ENCODE measurements around the gene POLR2E. TPM values are rescaled to one million over a fixed set of nuclear protein-coding genes. Genes with fewer than 3 reads are reported as not detected.
A peak's percentile ranks its signal among the peaks of the same experiment; 100 is the strongest.

Gene POLR2E
- total RNA-seq, 1 donor: 91.2 TPM

DNA sequence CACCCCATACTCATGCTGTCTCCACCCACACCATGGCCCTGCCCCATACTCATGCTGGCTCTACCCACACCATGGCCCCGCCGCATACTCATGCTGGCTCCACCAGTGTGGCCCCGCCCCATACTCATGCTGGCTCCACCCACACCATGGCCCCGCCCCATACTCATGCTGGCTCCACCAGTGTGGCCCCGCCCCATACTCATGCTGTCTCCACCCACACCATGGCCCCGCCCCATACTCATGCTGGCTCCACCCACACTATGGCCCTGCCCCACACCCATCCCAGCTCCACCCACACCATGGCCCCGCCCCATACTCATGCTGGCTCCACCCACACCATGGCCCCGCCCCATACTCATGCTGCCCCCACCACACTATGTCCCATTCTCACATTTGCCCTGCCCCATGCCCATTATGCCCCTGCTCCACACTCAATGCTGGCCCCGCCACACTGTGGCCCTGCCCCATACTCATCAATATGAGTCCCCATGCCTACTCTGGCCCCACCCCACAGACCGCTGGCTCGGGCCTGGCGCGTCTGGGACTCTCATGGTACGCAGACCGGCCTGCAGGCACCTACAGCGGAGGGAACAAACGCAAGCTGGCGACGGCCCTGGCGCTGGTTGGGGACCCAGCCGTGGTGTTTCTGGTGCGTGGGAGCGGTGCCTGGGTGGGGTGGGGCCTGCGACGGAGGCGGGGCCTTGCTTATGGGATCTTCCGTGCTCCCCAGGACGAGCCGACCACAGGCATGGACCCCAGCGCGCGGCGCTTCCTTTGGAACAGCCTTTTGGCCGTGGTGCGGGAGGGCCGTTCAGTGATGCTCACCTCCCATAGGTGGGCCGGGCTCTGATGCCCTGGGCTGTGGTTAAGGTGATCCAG is 31.9 kb downstream of the POLR2E start:
- no peak for DNase-seq (ENCODE audit: low read depth)
- H3K4me3 ChIP-seq (ENCODE audit: low read depth, low read length): no peak overlapping the region
- TF ChIP-seq, protein P1, sequence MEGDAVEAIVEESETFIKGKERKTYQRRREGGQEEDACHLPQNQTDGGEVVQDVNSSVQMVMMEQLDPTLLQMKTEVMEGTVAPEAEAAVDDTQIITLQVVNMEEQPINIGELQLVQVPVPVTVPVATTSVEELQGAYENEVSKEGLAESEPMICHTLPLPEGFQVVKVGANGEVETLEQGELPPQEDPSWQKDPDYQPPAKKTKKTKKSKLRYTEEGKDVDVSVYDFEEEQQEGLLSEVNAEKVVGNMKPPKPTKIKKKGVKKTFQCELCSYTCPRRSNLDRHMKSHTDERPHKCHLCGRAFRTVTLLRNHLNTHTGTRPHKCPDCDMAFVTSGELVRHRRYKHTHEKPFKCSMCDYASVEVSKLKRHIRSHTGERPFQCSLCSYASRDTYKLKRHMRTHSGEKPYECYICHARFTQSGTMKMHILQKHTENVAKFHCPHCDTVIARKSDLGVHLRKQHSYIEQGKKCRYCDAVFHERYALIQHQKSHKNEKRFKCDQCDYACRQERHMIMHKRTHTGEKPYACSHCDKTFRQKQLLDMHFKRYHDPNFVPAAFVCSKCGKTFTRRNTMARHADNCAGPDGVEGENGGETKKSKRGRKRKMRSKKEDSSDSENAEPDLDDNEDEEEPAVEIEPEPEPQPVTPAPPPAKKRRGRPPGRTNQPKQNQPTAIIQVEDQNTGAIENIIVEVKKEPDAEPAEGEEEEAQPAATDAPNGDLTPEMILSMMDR (IDR thresholded peaks at IDR 0.05; ENCODE audit: insufficient read depth, low read length): no peak

DNA sequence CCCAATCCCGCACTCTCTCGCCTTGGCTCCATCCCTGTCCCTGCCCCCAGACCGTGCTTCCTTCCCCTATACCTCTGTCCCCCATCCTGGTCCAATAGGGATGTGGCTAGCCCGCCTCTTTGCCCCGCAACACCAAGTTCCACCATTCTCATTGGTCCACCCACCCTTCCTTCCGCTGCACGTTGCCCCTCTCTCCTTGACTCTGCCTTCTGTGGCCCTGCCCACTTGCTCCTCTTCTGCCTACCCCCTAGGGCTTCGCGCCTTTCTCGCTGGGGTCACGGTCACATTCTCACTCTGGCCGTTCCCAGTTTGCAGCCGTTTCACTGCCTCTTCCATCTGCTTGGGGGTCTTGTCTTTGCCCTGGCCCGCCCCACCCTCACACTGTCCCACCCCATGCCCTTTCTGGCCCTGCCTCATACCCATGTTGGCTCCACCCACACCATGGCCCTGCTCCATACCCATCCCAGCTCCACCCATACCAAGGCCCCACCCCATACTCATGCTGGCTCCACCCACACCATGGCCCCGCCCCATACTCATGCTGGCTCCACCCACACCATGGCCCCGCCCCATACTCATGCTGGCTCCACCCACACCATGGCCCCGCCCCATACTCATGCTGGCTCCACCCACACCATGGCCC is 32.7 kb downstream of the POLR2E start:
- TF ChIP-seq, protein P1 (IDR thresholded peaks at IDR 0.05; ENCODE audit: insufficient read depth, low read length): no peak
- no peak overlapping the region for H3K4me3 ChIP-seq (ENCODE audit: low read depth, low read length)
- DNase-seq (ENCODE audit: low read depth): no peak

DNA sequence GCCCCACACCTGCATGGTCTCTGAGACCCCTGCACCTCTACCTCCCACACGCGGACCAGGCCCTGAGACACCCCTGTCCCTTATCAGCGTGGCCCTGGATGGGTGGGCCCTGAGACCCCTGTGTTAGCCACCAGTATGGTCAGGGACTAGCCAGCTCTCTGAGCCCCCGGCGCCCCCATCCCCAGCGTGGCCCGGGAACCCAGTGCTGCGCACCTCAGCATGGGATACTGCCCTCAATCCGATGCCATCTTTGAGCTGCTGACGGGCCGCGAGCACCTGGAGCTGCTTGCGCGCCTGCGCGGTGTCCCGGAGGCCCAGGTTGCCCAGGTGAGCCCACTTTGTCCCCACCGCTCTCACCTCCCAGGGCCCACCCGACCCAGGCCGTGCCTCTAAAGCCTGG is 33.2 kb downstream of the POLR2E start:
- DNase-seq (ENCODE audit: low read depth): no peak
- TF ChIP-seq, protein P1 (IDR thresholded peaks at IDR 0.05; ENCODE audit: insufficient read depth, low read length): no peak
- no peak overlapping the region for H3K4me3 ChIP-seq (ENCODE audit: low read depth, low read length)

DNA sequence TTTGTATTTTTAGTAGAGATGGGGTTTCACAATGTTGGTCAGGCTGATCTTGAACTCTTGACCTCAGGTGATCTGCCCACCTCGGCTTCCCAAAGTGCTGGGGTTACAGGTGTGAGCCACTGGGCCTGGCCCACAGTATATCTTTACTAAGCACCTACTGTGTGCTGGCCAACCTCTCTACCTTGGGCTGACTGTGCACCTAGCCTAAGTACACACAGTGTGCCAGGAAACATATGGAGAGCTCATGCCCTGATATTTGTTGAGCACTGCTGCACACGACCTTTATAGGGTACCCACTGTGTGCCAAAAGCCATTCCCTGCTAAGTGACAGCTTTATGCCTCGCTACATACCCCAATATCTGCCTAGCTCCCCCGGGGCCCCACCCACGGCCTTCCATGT is 34.5 kb downstream of the POLR2E start:
- no peak for DNase-seq (ENCODE audit: low read depth)
- H3K4me3 ChIP-seq (ENCODE audit: low read depth, low read length): no peak overlapping the region
- TF ChIP-seq, protein P1 (IDR thresholded peaks at IDR 0.05; ENCODE audit: insufficient read depth, low read length): no peak

DNA sequence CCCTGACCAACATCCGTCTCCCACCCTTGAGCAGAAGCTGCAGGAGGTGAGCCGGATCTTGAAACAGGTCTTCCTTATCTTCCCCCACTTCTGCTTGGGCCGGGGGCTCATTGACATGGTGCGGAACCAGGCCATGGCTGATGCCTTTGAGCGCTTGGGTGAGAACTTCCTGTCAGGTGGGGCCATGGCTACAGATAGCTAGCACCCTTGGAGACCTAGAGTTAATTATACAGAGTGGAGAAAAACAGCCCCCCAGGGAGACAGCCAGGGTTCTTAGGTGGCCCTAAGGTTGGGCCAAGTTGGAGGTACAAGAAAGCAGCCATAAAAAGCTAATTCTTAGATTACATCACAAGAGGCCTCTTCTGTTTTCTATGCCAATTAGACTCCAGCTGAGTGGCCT is 37.1 kb downstream of the POLR2E start:
- no peak overlapping the region for H3K4me3 ChIP-seq (ENCODE audit: low read depth, low read length)
- TF ChIP-seq, protein P1 (IDR thresholded peaks at IDR 0.05; ENCODE audit: insufficient read depth, low read length): no peak
- no peak for DNase-seq (ENCODE audit: low read depth)

DNA sequence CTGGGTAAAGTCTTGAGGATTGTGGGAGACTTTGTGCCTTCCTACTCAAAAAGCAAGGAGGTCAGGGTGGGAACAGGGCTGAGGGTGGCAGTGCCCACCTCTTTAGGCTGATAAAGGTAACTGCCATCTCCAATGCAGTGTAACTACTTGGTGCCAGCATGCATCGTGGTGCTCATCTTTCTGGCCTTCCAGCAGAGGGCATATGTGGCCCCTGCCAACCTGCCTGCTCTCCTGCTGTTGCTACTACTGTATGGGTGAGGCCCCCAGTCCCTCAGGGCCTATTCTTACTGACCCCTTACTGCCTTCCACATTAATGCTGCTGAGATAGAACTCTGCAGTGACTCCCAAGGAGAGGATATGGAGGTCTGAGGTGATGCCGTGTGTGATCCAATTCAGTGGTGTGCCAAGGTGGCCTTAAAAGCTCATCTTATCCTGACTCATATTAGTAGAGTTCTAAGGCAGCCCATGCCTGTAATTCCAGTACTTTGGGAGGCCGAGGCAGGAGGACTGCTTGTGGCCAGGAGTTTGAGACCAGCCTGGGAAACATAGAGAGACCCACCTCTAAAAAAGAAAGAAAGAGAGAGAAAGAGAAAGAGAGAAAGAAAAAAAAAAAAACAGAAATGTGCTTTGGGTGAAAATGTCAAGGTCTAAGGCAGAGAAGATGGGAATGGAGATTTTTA is 37.9 kb downstream of the POLR2E start:
- TF ChIP-seq, protein P1 (IDR thresholded peaks at IDR 0.05; ENCODE audit: insufficient read depth, low read length): no peak

More for the DNA sequence above, 37.9 kb downstream of the POLR2E start:
- peak; percentile 69 for DNase-seq (ENCODE audit: low read depth)
- H3K4me3 ChIP-seq (ENCODE audit: low read depth, low read length): no peak overlapping the region
